Measurements from ENCODE around the gene CAMSAP1. TPM values are rescaled to one million over a fixed set of nuclear protein-coding genes. Genes with fewer than 3 reads are reported as not detected.
"Not testable (repeated sequence)": the region's sequence is repeated elsewhere in the genome, so short reads cannot be mapped to it uniquely, and the experiment has no call there.

Gene CAMSAP1
- total RNA-seq, 2 experiments from 2014 or later = 30.4 to 33.0 TPM

- intact Hi-C loops (cut with micrococcal nuclease; ENCODE audit: unreplicated experiment) = no loop called here
- peaks cover 22% of the 10 kb centered on the region for H3K36me3 ChIP-seq (ENCODE audit: insufficient read depth, low read length)
- no peaks in the 10 kb centered on the region for H4K20me1 ChIP-seq (ENCODE audit: insufficient read depth, low read length)
- no peak overlapping the region for H3K4me2 ChIP-seq (ENCODE audit: low read length)
- H3K9me3 ChIP-seq (ENCODE audit: low read length) = peaks cover 27% of the 10 kb centered on the region; the same call in 1 of the 2 replicates
- H3K4me1 ChIP-seq (ENCODE audit: insufficient read depth, low read length, poor library complexity, severe bottlenecking) = peaks cover 12% of the 10 kb centered on the region
- DNase-seq (ENCODE audit: low spot score) = no peak
- CTCF ChIA-PET (ENCODE audit: unreplicated experiment) = no interaction called here
- TF ChIP-seq EZH2phosphoT487 (IDR thresholded peaks at IDR 0.05; ENCODE audit: borderline replicate concordance, low read depth, low read length) = no peak
- TF ChIP-seq, protein P1, sequence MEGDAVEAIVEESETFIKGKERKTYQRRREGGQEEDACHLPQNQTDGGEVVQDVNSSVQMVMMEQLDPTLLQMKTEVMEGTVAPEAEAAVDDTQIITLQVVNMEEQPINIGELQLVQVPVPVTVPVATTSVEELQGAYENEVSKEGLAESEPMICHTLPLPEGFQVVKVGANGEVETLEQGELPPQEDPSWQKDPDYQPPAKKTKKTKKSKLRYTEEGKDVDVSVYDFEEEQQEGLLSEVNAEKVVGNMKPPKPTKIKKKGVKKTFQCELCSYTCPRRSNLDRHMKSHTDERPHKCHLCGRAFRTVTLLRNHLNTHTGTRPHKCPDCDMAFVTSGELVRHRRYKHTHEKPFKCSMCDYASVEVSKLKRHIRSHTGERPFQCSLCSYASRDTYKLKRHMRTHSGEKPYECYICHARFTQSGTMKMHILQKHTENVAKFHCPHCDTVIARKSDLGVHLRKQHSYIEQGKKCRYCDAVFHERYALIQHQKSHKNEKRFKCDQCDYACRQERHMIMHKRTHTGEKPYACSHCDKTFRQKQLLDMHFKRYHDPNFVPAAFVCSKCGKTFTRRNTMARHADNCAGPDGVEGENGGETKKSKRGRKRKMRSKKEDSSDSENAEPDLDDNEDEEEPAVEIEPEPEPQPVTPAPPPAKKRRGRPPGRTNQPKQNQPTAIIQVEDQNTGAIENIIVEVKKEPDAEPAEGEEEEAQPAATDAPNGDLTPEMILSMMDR (conservative IDR thresholded peaks at IDR 0.05; ENCODE audit: low read length) = no peak
- no peaks in the 10 kb centered on the region for H3K9me2 ChIP-seq (ENCODE audit: insufficient read depth, low read length)
- no peaks in the 10 kb centered on the region for H3K79me2 ChIP-seq (ENCODE audit: insufficient read depth, low read depth, low read length)
- H3K4me3 ChIP-seq (ENCODE audit: low read depth, low read length, poor library complexity, severe bottlenecking) = no peak overlapping the region
- POLR2A ChIA-PET = no interaction called here
- no TSS peak for BruUV-seq (replicated peaks)
- no peak overlapping the region for H3K27ac ChIP-seq (ENCODE audit: low read depth, low read length, poor library complexity, severe bottlenecking)
- H2AFZ ChIP-seq (ENCODE audit: low read length) = no peak overlapping the region
Observed at GRCh38 chr9:135919318-135919890, 12.1 kb upstream of the CAMSAP1 start.

- H3K36me3 ChIP-seq (ENCODE audit: insufficient read depth, low read length) = peaks cover 49% of the 10 kb centered on the region
- H3K4me1 ChIP-seq (ENCODE audit: insufficient read depth, low read length, poor library complexity, severe bottlenecking) = peaks cover 12% of the 10 kb centered on the region
- H2AFZ ChIP-seq (ENCODE audit: low read length); CTCF ChIA-PET (ENCODE audit: unreplicated experiment); H3K79me2 ChIP-seq (ENCODE audit: insufficient read depth, low read depth, low read length); H3K4me3 ChIP-seq (ENCODE audit: low read depth, low read length, poor library complexity, severe bottlenecking); DNase-seq (ENCODE audit: low spot score); BruUV-seq (replicated peaks); H4K20me1 ChIP-seq (ENCODE audit: insufficient read depth, low read length); H3K4me2 ChIP-seq (ENCODE audit: low read length); POLR2A ChIA-PET; H3K9me2 ChIP-seq (ENCODE audit: insufficient read depth, low read length); intact Hi-C loops (cut with micrococcal nuclease; ENCODE audit: unreplicated experiment); H3K27ac ChIP-seq (ENCODE audit: low read depth, low read length, poor library complexity, severe bottlenecking): not testable (repeated sequence)
- H3K9me3 ChIP-seq (ENCODE audit: low read length) = peaks cover 27% of the 10 kb centered on the region; the same call in 1 of the 2 replicates
Observed at GRCh38 chr9:135916227-135916626, 8.9 kb upstream of the CAMSAP1 start.

GRCh38 chr9:135914921-135915320, 7.6 kb upstream of the CAMSAP1 start:
- H3K4me3 ChIP-seq (ENCODE audit: low read depth, low read length, poor library complexity, severe bottlenecking) = no peak overlapping the region

GRCh38 chr9:135911233-135911632, 3.9 kb upstream of the CAMSAP1 start:
- H4K20me1 ChIP-seq (ENCODE audit: insufficient read depth, low read length); H3K4me3 ChIP-seq (ENCODE audit: low read depth, low read length, poor library complexity, severe bottlenecking); H3K27ac ChIP-seq (ENCODE audit: low read depth, low read length, poor library complexity, severe bottlenecking); BruUV-seq (replicated peaks); H3K9me2 ChIP-seq (ENCODE audit: insufficient read depth, low read length); POLR2A ChIA-PET; intact Hi-C loops (cut with micrococcal nuclease; ENCODE audit: unreplicated experiment); H2AFZ ChIP-seq (ENCODE audit: low read length); DNase-seq (ENCODE audit: low spot score); CTCF ChIA-PET (ENCODE audit: unreplicated experiment); H3K4me2 ChIP-seq (ENCODE audit: low read length): not testable (repeated sequence)
- Histone ChIP-seq H3K36me3 (ENCODE audit: insufficient read depth, low read length) (peaks cover 52% of the 10 kb centered on the region), H3K79me2 (ENCODE audit: insufficient read depth, low read depth, low read length) (peaks cover 18% of the 10 kb centered on the region), H3K9me3 (ENCODE audit: low read length) (peaks cover 18% of the 10 kb centered on the region; the same call in 1 of the 2 replicates), H3K4me1 (ENCODE audit: insufficient read depth, low read length, poor library complexity, severe bottlenecking) (peaks cover 24% of the 10 kb centered on the region)

More at GRCh38 chr9:135914921-135915320, 7.6 kb upstream of the CAMSAP1 start:
- H3K4me1 ChIP-seq (ENCODE audit: insufficient read depth, low read length, poor library complexity, severe bottlenecking) = peaks cover 14% of the 10 kb centered on the region
- no peak for DNase-seq (ENCODE audit: low spot score)
- intact Hi-C loops (cut with micrococcal nuclease; ENCODE audit: unreplicated experiment) = no loop called here
- H3K36me3 ChIP-seq (ENCODE audit: insufficient read depth, low read length) = peaks cover 56% of the 10 kb centered on the region
- peaks cover 27% of the 10 kb centered on the region; the same call in 1 of the 2 replicates for H3K9me3 ChIP-seq (ENCODE audit: low read length)
- H4K20me1 ChIP-seq (ENCODE audit: insufficient read depth, low read length) = no peaks in the 10 kb centered on the region
- no peaks in the 10 kb centered on the region for H3K79me2 ChIP-seq (ENCODE audit: insufficient read depth, low read depth, low read length)
- H3K4me2 ChIP-seq (ENCODE audit: low read length) = no peak overlapping the region
- no peak overlapping the region for H2AFZ ChIP-seq (ENCODE audit: low read length)
- no peaks in the 10 kb centered on the region for H3K9me2 ChIP-seq (ENCODE audit: insufficient read depth, low read length)
- no peak overlapping the region for H3K27ac ChIP-seq (ENCODE audit: low read depth, low read length, poor library complexity, severe bottlenecking)
- BruUV-seq (replicated peaks) = no TSS peak
- ChIA-PET POLR2A (no interaction called here), CTCF (ENCODE audit: unreplicated experiment) (no interaction called here)
- no peak for TF ChIP-seq EZH2phosphoT487 (IDR thresholded peaks at IDR 0.05; ENCODE audit: borderline replicate concordance, low read depth, low read length)
- TF ChIP-seq, protein P1 (conservative IDR thresholded peaks at IDR 0.05; ENCODE audit: low read length) = no peak

Measured in OCI-LY7 (cell line).